Activated CD8-positive, alpha-beta memory T cell treated with anti-CD3 and anti-CD28 coated beads for 48 hours (primary cell): ENCODE results near the gene ZNF280D.
"Not testable (repeated sequence)": the region's sequence is repeated elsewhere in the genome, so short reads cannot be mapped to it uniquely, and the experiment has no call there.

Experiments used
- DNase-seq, 3 experiments: peaks; one replicate each; pipeline ENCODE4 v3.0.0-alpha.2; 2020; ENCODE audit warnings: low read depth in 2 of 3, low spot score in 2 of 3

ZNF280D gene, protein sequence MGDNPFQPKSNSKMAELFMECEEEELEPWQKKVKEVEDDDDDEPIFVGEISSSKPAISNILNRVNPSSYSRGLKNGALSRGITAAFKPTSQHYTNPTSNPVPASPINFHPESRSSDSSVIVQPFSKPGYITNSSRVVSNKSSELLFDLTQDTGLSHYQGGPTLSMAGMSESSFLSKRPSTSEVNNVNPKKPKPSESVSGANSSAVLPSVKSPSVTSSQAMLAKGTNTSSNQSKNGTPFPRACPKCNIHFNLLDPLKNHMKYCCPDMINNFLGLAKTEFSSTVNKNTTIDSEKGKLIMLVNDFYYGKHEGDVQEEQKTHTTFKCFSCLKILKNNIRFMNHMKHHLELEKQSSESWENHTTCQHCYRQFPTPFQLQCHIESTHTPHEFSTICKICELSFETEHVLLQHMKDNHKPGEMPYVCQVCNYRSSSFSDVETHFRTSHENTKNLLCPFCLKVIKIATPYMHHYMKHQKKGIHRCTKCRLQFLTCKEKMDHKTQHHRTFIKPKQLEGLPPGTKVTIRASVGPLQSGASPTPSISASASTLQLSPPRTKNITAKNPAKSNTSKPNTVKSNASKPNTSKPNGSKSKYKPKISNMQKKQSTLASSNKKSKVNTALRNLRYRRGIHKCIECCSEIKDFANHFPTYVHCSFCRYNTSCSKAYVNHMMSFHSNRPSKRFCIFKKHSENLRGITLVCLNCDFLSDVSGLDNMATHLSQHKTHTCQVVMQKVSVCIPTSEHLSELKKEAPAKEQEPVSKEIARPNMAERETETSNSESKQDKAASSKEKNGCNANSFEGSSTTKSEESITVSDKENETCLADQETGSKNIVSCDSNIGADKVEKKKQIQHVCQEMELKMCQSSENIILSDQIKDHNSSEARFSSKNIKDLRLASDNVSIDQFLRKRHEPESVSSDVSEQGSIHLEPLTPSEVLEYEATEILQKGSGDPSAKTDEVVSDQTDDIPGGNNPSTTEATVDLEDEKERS

DNA sequence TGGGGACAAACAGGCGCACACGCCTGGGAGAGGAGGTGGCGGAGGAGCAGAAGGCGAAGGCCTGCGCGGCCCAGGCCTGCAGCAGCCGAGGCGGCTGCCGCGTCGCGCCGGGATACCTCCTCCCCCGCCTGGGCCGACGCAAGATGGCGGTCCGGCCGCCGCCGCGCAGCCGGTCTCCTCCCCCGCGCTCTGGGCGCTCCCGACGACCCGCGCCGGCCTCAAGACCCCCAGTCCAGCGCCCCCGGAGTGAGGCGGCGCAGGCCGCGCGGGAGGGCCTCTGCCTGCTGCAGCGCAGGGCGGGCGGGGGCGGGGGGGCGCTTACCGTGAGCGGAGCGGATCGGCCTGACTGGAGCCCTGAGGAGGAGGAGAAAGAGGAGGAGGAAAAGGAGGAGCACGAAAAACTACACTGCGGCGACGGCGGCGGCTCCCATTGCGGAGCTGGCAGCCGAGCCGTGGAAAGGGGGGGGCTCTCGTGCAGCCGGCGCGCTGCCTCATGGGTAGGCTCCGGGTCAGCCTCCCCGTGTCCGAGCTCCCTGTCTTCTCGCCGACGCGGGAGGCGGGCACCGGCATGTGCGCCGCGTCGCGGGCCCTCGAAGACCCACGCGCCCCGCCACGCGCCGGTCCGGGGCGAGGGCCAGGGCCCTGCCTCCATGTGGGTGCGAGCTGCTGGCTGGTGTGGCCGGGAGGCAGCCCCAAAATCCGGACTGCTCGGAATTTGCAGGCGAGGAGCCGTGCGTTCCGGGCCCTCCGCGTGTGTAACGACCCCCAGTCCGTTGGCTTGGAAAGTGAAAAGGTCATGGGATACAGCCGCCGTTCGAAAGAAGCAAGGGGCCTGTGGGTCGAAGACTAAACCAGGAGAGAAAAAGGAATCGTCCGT lies at the start of gene ZNF280D:
Gene ZNF280D, minus strand, starts transcription at position 374 of the 877 bp plus-strand sequence. CDS start 26,400 bp downstream, outside the sequence.
- peak; percentile 52 to 61 (median 57) for DNase-seq

DNA sequence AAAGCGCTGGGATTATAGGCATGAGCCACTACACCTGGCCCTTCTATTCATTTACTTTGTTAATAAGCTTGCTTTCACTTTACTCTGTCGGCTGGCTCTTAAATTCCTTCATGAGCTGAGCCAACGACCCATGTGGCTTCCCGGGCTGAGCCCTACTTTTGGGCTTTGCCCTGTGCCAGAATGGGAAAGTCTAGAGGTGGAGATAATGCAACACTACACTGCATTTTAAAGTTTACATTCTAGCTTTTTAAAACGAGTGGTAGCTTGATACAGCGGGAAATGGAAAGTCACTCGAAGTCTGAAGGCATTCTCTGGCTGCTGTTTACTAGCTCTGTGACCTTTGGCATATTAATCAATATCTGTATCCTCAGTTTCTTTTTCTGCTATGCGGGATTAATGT lies 49.0 kb upstream of the ZNF280D start:
- no peak for DNase-seq

DNA sequence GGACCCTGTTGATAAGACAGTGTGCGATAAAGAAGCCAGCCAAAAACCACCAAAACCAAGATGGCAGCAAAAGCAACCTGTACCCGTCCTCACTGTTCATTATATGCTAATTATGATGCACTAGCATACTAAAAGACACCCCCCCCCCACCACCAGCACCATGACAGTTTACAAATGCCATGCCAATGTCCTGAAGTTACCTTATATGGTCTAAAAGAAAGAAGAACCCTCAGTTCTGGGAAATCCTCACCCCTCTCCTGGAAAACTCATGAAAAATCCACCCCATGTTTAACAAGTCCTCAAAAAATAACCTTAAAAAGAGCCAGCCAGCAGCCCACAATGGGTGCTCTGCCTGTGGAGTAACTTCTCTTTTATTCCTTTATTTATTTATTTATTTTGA lies 48.4 kb upstream of the ZNF280D start:
- DNase-seq, result no peak

DNA sequence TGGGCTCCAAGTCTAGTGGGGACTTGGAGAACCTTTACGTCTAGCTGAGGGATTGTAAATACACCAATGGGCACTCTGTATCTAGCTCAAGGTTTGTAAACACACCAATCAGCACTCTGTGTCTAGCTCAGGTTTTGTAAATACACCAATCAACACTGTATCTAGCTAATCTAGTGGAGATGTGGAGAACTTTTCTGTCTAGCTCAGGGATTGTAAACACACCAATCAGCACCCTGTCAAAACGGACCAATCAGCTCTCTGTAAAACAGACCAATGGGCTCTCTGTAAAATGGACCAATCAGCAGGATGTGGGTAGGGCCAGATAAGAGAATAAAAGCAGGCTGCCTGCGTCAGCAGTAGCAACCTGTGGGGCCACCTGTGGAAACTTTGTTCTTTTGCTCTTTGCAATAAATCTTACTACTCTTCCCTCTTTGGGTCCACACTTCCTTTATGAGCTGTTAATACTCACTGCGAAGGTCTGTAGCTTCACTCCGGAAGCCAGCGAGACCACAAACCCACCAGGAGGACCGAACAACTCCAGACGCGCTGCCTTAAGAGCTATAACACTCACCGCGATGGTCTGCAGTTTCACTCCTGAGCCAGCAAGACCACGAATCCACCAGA lies 46.9 kb upstream of the ZNF280D start:
- DNase-seq, result peak in 1 of 3 experiments; percentile 6

DNA sequence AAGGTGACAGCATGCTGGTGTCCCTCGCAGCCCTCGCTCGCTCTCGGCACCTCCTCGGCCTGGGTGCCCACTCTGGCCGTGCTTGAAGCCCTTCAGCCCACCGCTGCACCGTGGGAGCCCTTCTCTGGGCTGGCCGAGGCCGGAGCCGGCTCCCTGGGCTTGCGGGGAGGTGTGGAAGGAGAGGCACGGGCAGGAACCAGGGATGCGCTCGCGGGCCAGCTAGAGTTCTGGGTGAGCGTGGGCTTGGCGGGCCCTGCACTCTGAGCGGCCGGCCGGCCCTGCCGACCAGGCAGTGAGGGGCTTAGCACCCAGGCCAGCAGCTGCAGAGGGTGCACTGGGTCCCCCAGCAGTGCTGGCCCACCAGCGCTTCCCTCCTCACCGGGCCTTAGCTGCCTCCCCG lies 46.1 kb upstream of the ZNF280D start:
- DNase-seq, result not testable (repeated sequence)

DNA sequence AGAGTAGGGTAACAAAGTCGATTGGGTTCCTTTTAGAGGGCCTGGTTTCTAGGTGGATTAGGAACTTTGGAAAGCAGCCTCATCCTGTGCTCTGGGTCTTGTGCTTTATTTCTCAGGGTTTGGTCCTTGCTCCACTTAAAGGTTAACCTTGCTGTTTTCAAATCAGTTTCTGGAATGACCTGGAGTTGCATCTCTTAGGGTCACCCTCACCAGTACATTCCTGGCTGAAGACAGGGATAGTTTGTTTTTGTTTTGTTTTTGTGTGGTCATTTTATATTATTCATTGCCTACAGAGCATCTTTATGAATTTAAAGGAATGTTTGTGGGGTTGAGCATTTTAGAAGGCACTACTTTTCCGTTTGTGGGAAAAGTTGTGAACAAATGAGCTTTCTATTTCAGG lies 45.5 kb upstream of the ZNF280D start:
- no peak for DNase-seq

DNA sequence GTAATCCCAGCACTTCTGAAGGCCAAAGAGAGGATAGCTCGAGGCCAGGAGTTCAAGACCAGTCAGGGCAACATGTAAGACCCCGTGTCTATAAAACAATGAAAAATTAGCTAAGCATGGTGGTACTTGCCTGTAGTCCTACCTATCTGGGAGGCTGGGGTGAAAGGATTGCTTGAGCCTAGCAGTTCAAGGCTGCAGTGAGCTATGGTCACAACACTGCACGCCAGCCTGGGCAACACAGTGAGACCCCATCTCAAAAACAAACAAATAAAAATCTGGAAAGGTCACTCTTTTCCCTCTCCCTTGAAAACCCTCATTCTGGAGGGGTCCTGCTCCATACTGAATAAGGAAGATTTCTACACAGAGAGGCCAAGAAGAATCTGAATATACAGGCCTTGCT lies 43.5 kb upstream of the ZNF280D start:
- no peak for DNase-seq

DNA sequence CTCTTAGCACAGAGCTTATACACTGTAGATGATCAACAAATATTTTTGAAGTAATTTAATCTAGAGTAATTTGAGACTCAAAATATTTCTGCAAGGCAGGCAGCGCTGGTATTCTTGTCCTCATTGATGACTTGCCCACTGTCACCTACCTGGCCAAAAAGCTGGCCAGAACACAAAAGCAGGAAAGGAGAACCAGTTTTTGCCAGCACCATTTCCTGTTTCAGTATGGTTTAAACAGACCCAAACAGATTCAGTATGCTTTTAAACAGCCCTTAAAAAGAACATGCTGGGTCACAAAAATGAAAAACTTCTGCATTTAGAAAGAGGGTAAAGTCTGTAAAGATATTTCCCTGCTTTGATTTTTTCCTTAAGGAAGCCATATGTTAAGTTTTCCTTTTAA lies 42.3 kb upstream of the ZNF280D start:
- no peak for DNase-seq

DNA sequence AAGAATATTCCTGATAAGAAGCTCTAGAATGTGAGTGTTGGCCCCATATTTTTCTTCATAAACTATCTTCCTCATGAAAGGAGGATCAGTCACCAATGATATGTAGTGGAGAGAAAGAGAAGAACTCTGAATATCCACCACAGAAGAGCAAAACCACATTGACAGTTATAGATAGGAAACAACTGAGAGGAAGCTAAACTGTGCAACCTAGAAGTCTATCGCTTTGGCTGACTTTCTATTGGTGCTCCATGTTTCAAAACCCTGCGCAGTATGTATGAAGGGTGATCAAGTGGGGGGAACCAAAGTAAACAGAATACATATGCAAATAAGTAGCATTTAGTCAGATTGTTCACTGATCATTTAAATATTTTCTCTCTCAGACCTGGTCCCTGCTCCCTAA lies 41.0 kb upstream of the ZNF280D start:
- DNase-seq, result no peak

DNA sequence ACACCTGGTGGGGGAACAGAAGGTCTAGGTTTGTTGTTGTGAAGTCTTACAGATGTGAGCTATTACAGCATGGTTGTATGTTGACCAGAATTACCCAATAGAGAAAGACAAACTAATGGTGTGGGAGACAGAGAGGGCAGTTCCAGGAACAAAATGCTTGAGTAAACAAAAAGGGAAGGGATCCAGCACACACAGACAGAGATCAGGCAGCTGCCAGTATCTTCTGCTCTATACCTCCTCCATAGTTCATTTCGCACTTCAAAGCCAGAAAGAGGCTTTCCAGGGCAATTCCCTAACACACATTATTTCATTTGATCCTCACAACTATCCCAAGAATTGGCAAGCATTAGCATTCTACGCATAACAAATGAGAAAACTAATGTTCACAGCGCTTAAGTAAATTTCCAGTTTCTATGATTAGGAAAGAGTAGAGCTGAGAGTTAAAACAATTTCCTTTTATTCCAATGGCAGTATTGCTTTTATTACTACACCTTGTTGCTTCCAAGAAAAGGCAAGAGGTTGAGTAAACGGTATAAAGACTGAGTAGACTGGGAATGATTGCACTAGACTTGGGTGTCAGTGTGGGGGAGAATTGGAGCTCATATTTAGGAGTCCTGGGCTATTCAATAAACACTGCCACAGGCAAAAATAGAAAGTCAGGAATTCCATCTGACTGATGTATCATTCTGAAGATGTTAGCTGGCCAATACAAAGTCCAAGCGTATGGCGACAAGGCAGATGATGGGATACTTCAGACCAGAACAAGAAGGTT lies 39.7 kb upstream of the ZNF280D start:
- DNase-seq, result no peak

DNA sequence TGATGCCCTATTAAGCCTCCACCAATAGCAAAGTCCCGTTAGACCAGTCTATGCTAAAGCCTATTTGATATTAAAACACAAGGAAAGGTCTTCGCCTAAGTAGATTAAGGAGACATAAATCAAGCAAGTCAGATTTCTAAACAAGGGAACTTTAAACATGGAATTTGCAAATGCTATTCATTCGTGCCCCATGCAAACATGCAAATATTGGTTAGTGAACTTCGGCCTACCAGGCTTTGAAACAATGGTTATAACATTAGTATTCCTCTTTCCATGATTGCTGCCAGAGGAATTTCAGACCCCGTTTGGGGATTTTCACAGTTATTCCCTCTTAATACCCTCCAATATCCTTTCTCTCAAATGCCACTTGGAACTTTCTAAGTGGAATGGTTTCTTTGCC lies 36.9 kb upstream of the ZNF280D start:
- no peak for DNase-seq

DNA sequence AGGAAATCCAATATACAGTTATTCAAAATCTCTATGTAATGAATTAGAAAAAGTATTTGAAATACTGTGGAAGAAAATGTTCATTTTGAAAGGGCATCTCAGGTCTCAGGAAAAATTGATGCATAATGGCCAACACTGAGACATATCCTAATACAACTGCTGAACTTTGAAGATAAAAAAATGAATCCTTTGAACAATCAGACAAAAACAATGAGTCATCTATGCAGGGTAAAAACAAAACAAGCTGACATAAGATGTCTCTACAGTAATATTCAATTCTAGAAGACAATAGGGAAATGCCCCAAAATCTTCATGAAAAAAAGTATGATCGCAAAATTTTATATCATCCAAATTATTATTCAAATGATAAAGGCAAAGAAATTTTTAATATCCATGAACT lies 34.0 kb upstream of the ZNF280D start:
- no peak for DNase-seq

DNA sequence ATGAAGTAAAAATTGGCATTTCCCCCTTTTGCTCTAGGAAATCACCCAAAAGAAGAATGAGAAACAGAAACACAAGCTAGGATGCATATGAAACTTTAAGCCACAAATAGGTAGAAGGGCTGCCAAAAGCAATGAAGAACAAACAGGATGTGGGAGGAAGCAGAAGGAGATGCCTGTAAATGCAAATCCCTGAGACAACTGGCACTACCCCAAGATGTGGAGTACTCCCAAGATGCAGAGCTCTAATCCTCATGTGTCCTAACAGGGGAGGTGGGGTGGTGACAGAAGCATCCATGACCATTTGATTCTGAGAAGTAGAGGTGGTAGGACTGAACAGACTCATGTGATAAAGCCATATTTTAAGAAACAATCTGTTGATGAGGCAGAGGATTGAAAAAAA lies 31.9 kb upstream of the ZNF280D start:
- no peak for DNase-seq

DNA sequence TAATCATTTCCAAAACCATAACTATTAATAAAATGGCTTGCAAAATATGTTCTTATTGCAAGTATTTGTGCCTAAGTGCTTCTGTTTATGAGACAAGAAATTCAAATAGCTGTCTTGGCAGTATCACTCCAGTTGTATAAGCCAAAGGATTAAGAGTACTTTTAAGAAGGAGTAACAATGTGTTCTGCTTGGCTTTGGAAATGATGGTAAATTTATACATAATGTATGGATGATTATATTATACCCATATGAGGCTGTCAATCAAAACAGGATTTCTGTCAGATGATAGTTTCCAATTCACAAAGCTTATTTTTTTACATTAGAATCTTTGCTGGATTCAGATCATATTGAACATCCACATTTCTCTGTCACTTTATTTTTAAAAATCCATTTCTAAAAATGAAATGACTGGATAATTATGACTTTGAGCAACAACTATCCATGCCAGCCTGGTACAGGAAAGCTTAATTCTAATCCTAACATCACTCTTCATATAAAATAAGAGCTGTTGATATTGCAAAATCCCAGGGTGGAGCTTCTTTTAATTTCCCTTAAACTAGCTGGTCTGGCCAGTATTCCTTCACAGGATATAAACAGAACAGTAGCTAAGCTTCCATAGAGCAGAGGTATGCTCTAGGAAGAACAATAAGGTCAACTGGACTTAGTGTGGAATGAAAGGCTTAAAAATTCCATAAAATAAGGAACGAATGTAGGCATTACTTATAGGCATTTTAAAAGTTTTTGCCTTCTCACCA lies 30.0 kb upstream of the ZNF280D start:
- no peak for DNase-seq

DNA sequence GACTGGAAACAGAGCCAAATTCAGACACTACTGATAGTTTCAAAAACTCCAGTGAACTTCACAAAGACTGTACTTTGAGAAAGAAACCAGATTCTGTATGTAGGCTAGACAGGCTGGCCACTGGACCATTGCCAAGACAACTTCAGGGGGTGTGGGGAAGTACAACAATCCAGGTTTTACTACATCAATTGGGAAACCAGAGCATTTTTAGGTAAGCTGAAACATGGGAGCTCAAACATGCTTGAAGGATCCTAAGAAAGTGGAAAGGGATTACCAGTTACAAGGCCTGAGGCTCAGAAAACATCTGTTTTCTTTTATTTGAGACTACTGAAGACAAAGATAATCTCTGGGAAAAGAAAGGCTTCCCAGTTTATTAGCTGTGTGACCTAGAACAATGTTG lies 26.9 kb upstream of the ZNF280D start:
- DNase-seq, result no peak

DNA sequence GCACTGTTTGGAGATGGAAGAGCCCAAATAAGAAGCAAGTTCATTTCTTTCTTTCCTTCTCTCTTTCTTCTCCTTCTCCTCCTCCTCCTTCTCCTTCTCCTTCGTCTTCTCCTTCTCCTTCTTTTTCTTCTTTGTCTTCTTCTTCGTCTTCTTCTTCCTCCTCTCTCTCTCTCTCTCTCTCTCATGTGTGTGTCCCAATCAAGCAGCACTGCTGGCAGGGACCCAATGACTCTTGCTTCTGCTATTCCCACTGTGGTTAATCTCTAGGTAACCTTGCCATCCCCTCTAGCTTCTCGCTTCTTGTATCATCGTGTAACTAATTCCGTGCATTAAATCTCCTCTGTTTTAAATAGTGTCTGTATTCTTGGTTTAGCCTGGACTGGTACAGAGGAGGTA lies 26.1 kb upstream of the ZNF280D start:
- DNase-seq, result no peak

DNA sequence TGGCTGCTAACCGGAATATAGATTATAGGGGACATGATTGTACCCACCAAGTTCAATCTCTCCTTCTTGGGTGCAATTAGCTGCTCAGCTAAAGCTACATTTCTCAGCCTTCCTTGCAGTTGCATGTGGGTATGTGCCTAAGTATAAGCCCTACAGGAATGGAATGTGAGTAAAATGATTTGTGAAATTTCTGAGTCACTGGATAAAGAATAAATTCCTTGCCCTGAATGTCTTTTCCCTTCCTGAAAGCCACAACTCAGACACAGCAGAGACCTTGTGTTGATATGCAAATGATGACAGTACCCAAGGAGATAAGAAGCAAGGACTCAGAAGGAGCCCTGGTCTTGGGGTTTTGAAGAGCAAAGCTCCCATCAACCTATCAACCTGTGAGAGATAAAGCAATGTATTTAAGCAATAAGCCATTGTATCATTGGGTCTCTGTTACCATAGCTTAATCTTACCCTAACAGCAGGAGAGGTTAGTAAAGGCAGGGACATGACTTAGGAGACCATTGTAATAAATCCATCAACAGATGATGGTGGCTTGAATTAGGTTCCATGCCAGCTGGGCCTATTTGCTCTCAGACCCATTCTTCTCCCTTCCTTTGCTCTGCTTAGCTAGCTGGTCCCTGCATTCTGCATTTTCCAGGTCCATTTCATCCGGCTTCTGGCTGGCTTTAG lies 25.6 kb upstream of the ZNF280D start:
- DNase-seq, result no peak

DNA sequence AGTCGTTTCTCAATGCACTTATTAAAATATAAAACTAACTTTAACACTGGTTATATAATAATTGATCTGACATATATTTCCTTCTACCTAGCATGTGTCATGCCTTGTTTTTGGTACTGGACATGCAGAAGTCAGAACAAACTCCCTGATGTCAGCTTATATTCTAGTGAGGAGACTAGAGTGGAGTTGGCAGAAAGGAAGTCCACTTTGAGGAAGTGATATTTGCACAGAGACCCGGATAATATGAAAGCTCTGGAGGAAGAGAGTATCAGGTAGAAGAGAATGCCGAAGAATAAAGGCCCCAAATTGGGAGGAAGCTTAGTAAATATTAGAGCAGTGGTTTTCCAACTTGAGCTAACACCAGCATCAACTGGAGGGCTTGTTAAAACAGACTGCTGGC lies 24.6 kb upstream of the ZNF280D start:
- DNase-seq, result no peak
